Sigmoid colon (tissue), 4 donors: ENCODE data around the gene STOX1.

Experiments used
- EP300 ChIP-seq, 4 donors: sonication (generic); formaldehyde crosslinking; IDR thresholded peaks; one replicate each; pipeline ENCODE4 v1.6.1; 2017; ENCODE audit warnings: antibody characterized with exemption in 4 of 4
- POLR2AphosphoS5 ChIP-seq, 4 donors: sonication (generic); formaldehyde crosslinking; IDR thresholded peaks; one replicate each; pipeline ENCODE4 v1.6.1; 2017; ENCODE audit warnings: antibody characterized with exemption in 4 of 4
- TF ChIP-seq, protein P1 (sequence below), 4 experiments: fragments of 450-650 bp in 3 of 4; fragments of 200-600 bp in 1 of 4; IDR thresholded peaks; one replicate each; pipeline ENCODE4 v1.5.1; 2016 to 2019; ENCODE audit warnings: antibody characterized with exemption in 4 of 4, mild to moderate bottlenecking in 3 of 4, moderate library complexity in 2 of 4

DNA sequence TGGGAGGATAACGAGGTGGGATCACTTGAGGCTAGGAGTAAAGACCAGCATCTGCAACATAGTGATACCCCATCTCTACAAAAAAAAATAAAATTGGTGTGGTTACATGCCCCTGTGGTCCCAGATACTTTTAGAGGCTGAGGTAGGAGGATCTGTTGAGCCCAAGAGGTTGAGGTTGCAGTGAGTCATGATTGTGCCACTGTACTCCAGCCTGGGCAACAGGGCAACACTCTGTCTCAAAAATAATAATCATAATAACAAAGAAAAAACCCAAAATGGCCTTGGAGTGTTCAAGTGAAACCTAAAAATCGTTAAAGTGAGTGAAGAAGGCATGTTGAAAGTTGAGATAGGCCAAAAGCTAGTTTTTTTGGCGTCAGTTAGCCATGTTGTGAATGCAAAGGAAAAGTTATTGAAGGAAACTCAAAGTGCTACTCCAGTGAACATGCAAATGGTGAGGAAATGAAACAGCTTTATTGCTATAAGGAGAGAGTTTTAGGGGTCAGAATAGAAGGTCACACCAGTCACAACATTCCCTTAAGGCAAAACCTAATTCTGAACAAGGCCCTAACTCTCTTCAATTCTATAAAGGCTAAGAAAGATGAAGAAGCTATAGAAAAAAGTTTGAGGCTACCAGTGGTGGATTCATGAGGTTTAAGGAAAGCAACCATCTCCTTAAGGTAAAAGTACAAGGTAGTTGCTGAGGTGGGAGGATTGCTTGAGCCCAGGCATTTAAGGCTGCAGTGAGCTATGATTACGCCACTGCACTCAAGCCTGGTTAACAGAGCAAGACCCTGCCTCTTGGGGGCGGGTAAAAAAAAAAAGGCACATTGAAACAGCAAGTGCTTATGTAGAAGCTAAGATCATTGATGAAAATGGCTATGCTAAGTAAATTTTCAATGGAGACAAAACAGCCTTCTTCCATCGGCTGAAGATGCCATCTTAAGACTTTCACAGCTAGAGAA is 45.4 kb upstream of the STOX1 start:
- TF ChIP-seq EP300 (IDR thresholded peaks at IDR 0.05) (no peak), POLR2AphosphoS5 (IDR thresholded peaks at IDR 0.05) (no peak)
- TF ChIP-seq, protein P1, sequence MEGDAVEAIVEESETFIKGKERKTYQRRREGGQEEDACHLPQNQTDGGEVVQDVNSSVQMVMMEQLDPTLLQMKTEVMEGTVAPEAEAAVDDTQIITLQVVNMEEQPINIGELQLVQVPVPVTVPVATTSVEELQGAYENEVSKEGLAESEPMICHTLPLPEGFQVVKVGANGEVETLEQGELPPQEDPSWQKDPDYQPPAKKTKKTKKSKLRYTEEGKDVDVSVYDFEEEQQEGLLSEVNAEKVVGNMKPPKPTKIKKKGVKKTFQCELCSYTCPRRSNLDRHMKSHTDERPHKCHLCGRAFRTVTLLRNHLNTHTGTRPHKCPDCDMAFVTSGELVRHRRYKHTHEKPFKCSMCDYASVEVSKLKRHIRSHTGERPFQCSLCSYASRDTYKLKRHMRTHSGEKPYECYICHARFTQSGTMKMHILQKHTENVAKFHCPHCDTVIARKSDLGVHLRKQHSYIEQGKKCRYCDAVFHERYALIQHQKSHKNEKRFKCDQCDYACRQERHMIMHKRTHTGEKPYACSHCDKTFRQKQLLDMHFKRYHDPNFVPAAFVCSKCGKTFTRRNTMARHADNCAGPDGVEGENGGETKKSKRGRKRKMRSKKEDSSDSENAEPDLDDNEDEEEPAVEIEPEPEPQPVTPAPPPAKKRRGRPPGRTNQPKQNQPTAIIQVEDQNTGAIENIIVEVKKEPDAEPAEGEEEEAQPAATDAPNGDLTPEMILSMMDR (IDR thresholded peaks at IDR 0.05) = no peak
